Measurements from ENCODE around the gene WNT6. TPM values are rescaled to one million over a fixed set of nuclear protein-coding genes. Genes with fewer than 3 reads are reported as not detected.

Gene WNT6
- total and polyA plus RNA-seq, 10 of the 15 experiments (the other 5 are each of a cell fraction or from before 2014, with no cell fraction given): 0.11 to 0.44 (median 0.22) TPM; not detected in 5

GRCh38 chr2:218831378-218831990 is 28.1 kb upstream of the WNT6 start, which contains the start of gene PRKAG3 (continued):
- TF ChIP-seq, protein P1, sequence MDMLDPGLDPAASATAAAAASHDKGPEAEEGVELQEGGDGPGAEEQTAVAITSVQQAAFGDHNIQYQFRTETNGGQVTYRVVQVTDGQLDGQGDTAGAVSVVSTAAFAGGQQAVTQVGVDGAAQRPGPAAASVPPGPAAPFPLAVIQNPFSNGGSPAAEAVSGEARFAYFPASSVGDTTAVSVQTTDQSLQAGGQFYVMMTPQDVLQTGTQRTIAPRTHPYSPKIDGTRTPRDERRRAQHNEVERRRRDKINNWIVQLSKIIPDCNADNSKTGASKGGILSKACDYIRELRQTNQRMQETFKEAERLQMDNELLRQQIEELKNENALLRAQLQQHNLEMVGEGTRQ (IDR thresholded peaks at IDR 0.05; ENCODE audit: borderline replicate concordance, low read depth, low read length): no peak
- TF ChIP-seq POLR2A (IDR thresholded peaks at IDR 0.05; ENCODE audit: low read depth, low read length): no peak

- H3K27me3 ChIP-seq (replicated peaks in 1 of 2; ENCODE audit: control insufficient read depth in 2 of 2, insufficient read depth in 2 of 2, low read length in 1 of 2): peaks cover 0 to 7% of the 10 kb centered on the region in 2 experiments; a peak in 3 of 4 replicates
- H3K4me2 ChIP-seq (ENCODE audit: control insufficient read depth, insufficient read depth): no peak overlapping the region
- H3K4me3 ChIP-seq: no peak overlapping the region
- FAIRE-seq (no peak), ATAC-seq (no peak), DNase-seq (ENCODE audit: low read depth, low spot score) (no peak)
- POLR2A ChIA-PET: no interaction called here
- intact Hi-C loops (cut with micrococcal nuclease; ENCODE audit: unreplicated experiment) (no loop called here), in situ Hi-C loops (cut with MboI) (no loop called here)
- no peak for TF ChIP-seq HDGF (IDR thresholded peaks at IDR 0.05)
- no peak for TF ChIP-seq TAF1 (IDR thresholded peaks at IDR 0.05; ENCODE audit: borderline replicate concordance, low read depth, low read length)
- TF ChIP-seq, protein P2, sequence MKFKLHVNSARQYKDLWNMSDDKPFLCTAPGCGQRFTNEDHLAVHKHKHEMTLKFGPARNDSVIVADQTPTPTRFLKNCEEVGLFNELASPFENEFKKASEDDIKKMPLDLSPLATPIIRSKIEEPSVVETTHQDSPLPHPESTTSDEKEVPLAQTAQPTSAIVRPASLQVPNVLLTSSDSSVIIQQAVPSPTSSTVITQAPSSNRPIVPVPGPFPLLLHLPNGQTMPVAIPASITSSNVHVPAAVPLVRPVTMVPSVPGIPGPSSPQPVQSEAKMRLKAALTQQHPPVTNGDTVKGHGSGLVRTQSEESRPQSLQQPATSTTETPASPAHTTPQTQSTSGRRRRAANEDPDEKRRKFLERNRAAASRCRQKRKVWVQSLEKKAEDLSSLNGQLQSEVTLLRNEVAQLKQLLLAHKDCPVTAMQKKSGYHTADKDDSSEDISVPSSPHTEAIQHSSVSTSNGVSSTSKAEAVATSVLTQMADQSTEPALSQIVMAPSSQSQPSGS (IDR thresholded peaks at IDR 0.05; ENCODE audit: low read length): no peak
- no peak for TF ChIP-seq HSF1 (IDR thresholded peaks at IDR 0.05; ENCODE audit: low read depth, low read length)
- RAD21 ChIA-PET (ENCODE audit: unreplicated experiment): no interaction called here
- no TSS peak for BruUV-seq (replicated peaks)
- no peaks in the 10 kb centered on the region for H3K9me3 ChIP-seq (replicated peaks; ENCODE audit: control insufficient read depth, insufficient read depth, low read length)
- H3K36me3 ChIP-seq (ENCODE audit: control insufficient read depth in 2 of 2, insufficient read depth in 2 of 2, low read length in 1 of 2): no peaks in the 10 kb centered on the region
- 33% methylated on average over 3 of the region's 3 CpGs for WGBS (ENCODE audit: insufficient coverage, insufficient replicate concordance, low lambda C conversion rate, missing lambda C conversion rate)
- H3K27ac ChIP-seq (ENCODE audit: control insufficient read depth, insufficient read depth): no peak overlapping the region
- H3K9ac ChIP-seq (ENCODE audit: control insufficient read depth, insufficient read depth, low read length): no peak overlapping the region
- H3K79me2 ChIP-seq (ENCODE audit: control insufficient read depth, insufficient read depth, low read length): no peaks in the 10 kb centered on the region
- SMC1A ChIA-PET (ENCODE audit: uncharacterized antibody, unreplicated experiment): interaction anchor here (1.2 kb wide), 1 partner anchor 15 kb away, joined by 5 read pairs; no protein-coding TSS in a partner anchor
- no peak overlapping the region for H2AFZ ChIP-seq (ENCODE audit: control insufficient read depth, low read depth, low read length)
- H4K20me1 ChIP-seq (ENCODE audit: control insufficient read depth, insufficient read depth): no peaks in the 10 kb centered on the region
- CTCF ChIA-PET: no interaction called here
- no peaks in the 10 kb centered on the region for H3K4me1 ChIP-seq (ENCODE audit: control insufficient read depth, insufficient read depth, low read length)
Observed at GRCh38 chr2:218832081-218832480, 27.5 kb upstream of the WNT6 start.
